Measurements from ENCODE around the gene CEP19. TPM values are rescaled to one million over a fixed set of nuclear protein-coding genes. Genes with fewer than 3 reads are reported as not detected.
A peak's percentile ranks its signal among the peaks of the same experiment; 100 is the strongest.

Gene CEP19
- total RNA-seq, 1 experiment from 2014 or later = 4.5 TPM

DNA sequence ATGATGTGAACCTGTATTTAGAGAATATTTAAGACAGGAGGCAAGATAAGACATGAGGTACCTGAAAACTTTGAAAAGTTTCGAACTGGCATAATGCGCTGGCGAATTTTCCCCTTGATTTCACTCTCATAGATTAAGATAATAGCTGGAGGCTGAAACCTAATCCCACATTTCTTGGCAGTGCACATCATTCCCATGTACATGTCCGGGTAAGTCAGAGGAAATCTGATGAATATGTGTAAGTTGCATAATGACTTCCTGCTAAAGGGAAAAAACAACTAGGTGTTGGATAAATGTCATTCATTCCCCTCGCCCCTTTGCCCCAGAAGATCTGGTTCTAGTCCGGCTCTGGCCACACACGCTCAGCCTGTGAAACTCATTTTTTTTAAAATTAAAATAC is 3.6 kb downstream of the CEP19 start:
- DNase-seq (ENCODE audit: low read depth) = no peak

- DNase-seq (ENCODE audit: low read depth) = no peak
Observed at GRCh38 chr3:196707566-196707965, 4.5 kb downstream of the CEP19 start.

GRCh38 chr3:196706731-196707130 is 5.3 kb downstream of the CEP19 start:
- no peak for DNase-seq (ENCODE audit: low read depth)

GRCh38 chr3:196706327-196706726 is 5.7 kb downstream of the CEP19 start:
- no peak for DNase-seq (ENCODE audit: low read depth)

DNA sequence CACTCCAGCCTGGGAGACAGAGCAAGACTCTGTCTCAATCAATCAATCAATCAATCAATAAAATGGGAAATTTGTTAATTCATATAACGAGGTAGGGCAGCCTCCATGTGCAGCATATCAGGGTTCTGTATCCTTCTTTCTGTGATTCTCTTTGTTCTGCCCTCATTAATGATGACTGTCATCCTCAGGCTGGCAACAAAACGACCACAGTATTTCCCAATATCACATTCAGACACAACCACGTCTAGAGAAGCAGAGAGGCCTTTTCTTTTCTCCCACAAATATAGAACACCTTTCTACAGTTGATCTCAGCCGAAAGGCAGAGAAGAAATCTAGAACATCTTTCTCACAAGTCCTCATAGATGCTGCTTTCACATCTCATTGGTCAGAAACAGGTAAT is 11.2 kb downstream of the CEP19 start:
- DNase-seq (ENCODE audit: low read depth) = no peak

- no peak for DNase-seq (ENCODE audit: low read depth)
Observed at GRCh38 chr3:196699749-196700148, 12.3 kb downstream of the CEP19 start.

DNA sequence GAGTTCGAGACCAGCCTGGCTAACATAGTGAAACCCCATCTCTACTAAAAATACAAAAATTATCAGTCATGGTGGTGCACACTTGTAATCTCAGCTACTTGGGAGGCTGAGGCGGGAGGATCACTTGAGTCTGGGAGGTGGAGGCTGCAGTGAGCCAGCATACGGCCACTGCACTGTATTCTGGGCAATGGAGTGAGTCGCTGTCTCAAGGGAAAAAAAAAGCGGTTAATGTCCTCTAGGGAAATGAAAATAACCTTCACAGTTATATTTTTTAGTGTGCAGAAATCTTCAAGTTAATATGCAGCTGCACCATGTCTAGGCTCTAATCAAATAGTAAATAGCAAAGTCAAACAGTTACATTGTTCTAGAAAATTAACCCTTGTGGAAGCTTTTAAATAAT is 14.8 kb downstream of the CEP19 start:
- DNase-seq (ENCODE audit: low read depth) = peak; percentile 11

DNA sequence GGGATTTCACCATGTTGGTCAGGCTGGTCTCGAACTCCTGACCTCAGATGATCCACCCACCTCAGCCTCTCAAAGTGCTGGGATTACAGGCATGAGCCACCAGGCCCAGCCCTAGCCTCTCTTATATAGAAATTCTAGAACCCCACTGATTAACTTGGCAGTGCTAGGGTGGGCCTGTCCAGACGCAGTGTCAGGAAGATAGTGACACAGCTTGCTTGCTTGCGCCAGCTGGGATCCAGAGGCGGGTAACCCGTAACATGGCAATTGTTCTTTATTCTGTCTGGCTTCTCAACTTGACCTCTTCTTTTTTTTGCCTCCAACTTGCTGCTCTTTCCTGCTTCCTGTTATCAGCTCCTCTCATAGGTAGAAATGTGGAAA is 16.2 kb downstream of the CEP19 start:
- DNase-seq (ENCODE audit: low read depth) = no peak

GRCh38 chr3:196694941-196695848 is 16.9 kb downstream of the CEP19 start:
- DNase-seq (ENCODE audit: low read depth) = no peak

DNA sequence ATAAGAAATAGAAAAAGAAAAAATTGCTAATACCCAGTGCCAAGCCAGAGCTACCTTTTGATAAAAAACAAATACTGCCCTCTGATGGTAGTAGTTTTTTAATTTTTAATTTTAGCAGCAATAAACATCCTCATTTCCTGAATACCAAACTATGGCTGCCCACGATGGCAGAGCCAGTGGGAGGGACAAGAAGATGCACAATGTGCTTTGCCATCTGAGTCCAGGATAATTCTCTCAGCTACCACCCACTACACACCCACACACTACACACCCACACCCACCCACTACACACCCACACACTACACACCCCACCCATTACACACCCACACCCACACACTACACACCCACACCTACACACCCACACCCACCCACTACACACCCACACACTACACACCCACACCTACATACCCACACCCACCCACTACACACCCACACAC is 17.8 kb downstream of the CEP19 start:
- peak; percentile 43 for DNase-seq (ENCODE audit: low read depth)

DNA sequence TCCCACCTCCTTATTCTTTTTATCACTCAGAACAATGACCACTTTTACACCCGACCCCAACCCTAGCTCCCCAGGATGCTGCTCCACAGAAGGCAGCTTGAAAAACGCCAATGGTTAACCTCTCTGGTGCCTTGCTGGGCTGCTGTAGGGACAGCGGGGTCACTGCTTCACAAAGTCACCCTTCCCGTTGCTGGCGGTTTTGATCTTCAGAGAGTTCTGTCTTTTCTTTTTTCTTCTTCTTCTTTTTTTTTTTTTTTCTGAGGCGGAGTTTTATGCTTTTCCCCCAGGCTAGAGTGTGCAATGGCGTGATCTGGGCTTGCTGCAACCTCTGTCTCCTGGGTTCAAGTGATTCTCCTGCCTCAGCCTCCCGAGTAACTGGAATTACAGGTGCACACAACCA is 20.7 kb downstream of the CEP19 start:
- no peak for DNase-seq (ENCODE audit: low read depth)

DNA sequence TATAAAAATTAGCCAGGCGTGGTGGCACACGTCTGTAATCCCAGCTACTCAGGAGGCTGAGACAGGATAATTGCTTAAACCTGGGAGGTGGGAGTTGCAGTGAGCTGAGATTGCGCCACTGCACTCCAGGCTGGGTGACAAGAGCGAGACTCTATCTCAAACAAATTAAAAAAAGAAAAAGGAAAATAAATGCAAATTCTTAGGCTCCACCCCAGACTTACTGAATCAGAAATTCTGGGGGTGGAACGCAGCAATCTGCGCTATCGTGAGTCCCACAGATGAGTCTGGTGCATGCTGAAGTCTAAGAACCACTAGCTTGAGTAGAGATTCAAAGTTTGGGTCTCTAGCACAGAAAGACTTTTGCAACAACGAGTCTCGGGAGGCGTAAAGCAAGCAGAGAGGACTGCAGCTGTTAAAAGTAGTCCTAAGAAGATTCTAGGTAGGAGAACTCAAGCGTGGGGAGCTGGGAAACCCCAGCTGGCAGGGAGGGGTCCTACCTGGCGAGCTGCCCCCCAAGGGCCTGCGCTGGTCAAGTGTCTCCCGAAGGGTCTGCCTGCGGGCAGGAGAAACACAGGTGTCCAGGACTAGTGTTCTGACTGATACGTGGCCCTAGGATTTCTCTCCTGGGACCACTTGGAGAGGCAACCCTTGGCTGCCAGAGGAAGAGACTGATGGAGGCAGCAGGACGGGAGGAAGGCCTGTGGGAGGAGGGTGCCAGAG is 21.9 kb downstream of the CEP19 start:
- no peak for DNase-seq (ENCODE audit: low read depth)

GRCh38 chr3:196688349-196688748 is 23.7 kb downstream of the CEP19 start:
- DNase-seq (ENCODE audit: low read depth) = peak; percentile 71

- peak; percentile 21 for DNase-seq (ENCODE audit: low read depth)
Observed at GRCh38 chr3:196686436-196686835, 25.6 kb downstream of the CEP19 start.

- peak; percentile 60 for DNase-seq (ENCODE audit: low read depth)
Observed at GRCh38 chr3:196684548-196685407, 27.3 kb downstream of the CEP19 start.

DNA sequence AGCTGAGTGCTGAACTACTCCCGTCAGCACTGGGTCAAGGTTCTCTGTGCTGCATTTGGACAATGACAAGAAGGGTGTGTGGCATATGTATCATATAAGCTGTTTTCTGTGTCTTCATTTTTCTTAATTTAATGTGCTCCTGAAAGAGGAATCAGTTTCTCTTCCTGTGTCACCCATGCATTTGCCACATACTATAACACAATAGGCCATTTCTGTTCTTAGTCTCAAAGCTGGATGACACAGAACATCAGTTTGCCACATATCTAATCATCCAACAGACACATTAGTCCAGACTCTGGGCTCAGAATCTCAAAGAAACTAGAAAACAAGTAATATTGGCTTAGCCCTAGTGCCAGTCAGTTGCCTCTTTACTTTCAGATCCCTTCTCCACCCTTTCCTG is 34.1 kb downstream of the CEP19 start:
- DNase-seq (ENCODE audit: low read depth) = no peak

GRCh38 chr3:196677353-196677752 is 34.7 kb downstream of the CEP19 start:
- no peak for DNase-seq (ENCODE audit: low read depth)

GRCh38 chr3:196673632-196674031 is 38.4 kb downstream of the CEP19 start:
- DNase-seq (ENCODE audit: low read depth) = no peak

DNA sequence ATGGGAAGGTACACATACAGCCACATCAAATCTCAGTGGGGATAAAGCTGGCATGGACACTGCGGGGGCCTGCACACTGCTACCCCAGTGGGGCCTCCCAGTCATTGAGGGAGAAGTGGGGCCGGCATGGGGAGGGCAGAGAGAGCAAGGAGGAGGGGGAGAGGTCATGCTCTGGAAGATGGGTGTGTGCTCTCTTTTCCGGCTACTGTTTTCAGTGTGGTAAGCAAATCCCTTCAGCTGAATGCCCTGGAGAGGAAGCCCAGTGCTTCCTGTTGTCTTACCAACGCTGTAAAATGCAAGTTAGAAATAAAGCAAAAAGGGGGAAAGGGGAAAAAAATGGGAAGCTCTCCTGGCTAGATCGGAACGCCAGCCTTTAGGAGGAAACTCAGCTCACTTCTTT is 41.7 kb downstream of the CEP19 start:
- DNase-seq (ENCODE audit: low read depth) = no peak

GRCh38 chr3:196667056-196667825 is 44.8 kb downstream of the CEP19 start:
- DNase-seq (ENCODE audit: low read depth) = no peak
